GM12878 (cell line): ENCODE results near the gene FAM227A. TPM values are rescaled to one million over a fixed set of nuclear protein-coding genes. Genes with fewer than 3 reads are reported as not detected.

Experiments
- BHLHE40 ChIP-seq, 2 experiments: fragments of 450-650 bp in 1 of 2; IDR thresholded peaks; 2 replicates each; pipeline ENCODE4 v1.6.1; 2011 to 2017; ENCODE audit warnings: low read depth in 2 of 2, borderline replicate concordance in 1 of 2, improper control_type of control experiment in 1 of 2, low read length in 1 of 2, mild to moderate bottlenecking in 1 of 2
- CHD1 ChIP-seq: IDR thresholded peaks from 2 replicates; pipeline ENCODE4 v1.6.1; 2012; ENCODE audit warnings: low read depth, low read length, improper control_type of control experiment
- DPF2 ChIP-seq: fragments of 450-650 bp; IDR thresholded peaks from 2 replicates; pipeline ENCODE4 v1.6.1; 2017; ENCODE audit warnings: mild to moderate bottlenecking
- EED ChIP-seq: sonication (generic); IDR thresholded peaks from 2 replicates; pipeline ENCODE4 v1.6.1; 2016; ENCODE audit warnings: antibody characterized with exemption, low read depth
- HDAC2 ChIP-seq: fragments of 200-600 bp; sonication (generic); IDR thresholded peaks from 2 replicates; pipeline ENCODE4 v1.6.1; 2017
- HDGF ChIP-seq: fragments of 450-650 bp; IDR thresholded peaks from 2 replicates; pipeline ENCODE4 v1.6.1; 2016; ENCODE audit warnings: antibody characterized with exemption
- KLF5 ChIP-seq: fragments of 450-650 bp; IDR thresholded peaks from 2 replicates; pipeline ENCODE4 v1.6.1; 2014; ENCODE audit warnings: mild to moderate bottlenecking; ENCODE audit not compliant: partially characterized antibody
- LARP7 ChIP-seq: fragments of 450-650 bp; IDR thresholded peaks from 2 replicates; pipeline ENCODE4 v1.6.1; 2017; ENCODE audit warnings: mild to moderate bottlenecking
- NR2C1 ChIP-seq: fragments of 450-650 bp; IDR thresholded peaks from 2 replicates; pipeline ENCODE4 v1.6.1; 2017; ENCODE audit warnings: antibody characterized with exemption, mild to moderate bottlenecking, moderate library complexity
- PML ChIP-seq: IDR thresholded peaks from 2 replicates; pipeline ENCODE4 v1.6.1; 2012; ENCODE audit warnings: low read length, inconsistent platforms
- POU2F2 ChIP-seq: IDR thresholded peaks from 3 replicates; pipeline ENCODE4 v1.6.1; 2011; ENCODE audit warnings: low read depth, mild to moderate bottlenecking, low read length, borderline replicate concordance
- SREBF2 ChIP-seq: IDR thresholded peaks from 2 replicates; pipeline ENCODE4 v1.6.1; 2012; ENCODE audit warnings: mild to moderate bottlenecking, low read length
- SRF ChIP-seq, 2 experiments: IDR thresholded peaks; 2 replicates each; pipeline ENCODE4 v1.6.1; 2011; ENCODE audit warnings: low read depth in 2 of 2, low read length in 2 of 2, mild to moderate bottlenecking in 1 of 2, moderate library complexity in 1 of 2
- polyA plus RNA-seq, 11 experiments: library from polyadenylated mRNA; depleted of rRNA in 4 of 11; unstranded in 6 of 11; stranded (reverse) in 5 of 11; fragments of >200 nt; fragmentation: Nextera tagmentation in 4 of 11; fragmentation: Illumina TruSeq in 1 of 11; extraction: Ambion mirVana in 4 of 11; extraction: Trizol in 1 of 11; gene quantifications; 1 replicate in 1 of 11; 2 replicates in 10 of 11; pipeline versions ENCODE4 v1.2.1 to v1.2.3, GENCODE V29; 2011 to 2016; ENCODE audit warnings: inconsistent platforms in 2 of 11, missing spikeins in 2 of 11, low read depth in 1 of 11
- total RNA-seq, 4 experiments: library from RNA; depleted of rRNA in 3 of 4; stranded (reverse); fragments of >200 nt in 3 of 4; fragmentation: Illumina TruSeq in 1 of 4; extraction: Trizol in 1 of 4; gene quantifications; 2 replicates each; pipeline versions ENCODE4 v1.2.1 to v1.2.3, GENCODE V29; 2013 to 2021
- TF ChIP-seq, protein P1 (sequence below), 3 experiments: IDR thresholded peaks in 2 of 3; conservative IDR thresholded peaks in 1 of 3; 2 replicates each; pipeline ENCODE4 v1.5.1; 2011; ENCODE audit warnings: low read depth in 3 of 3, low read length in 3 of 3, mild to moderate bottlenecking in 3 of 3, control low read depth in 2 of 3, moderate library complexity in 2 of 3, inconsistent platforms in 1 of 3, mixed read lengths in 1 of 3; ENCODE audit not compliant: control insufficient read depth in 2 of 3, insufficient read depth in 1 of 3; ENCODE audit errors: extremely low read depth in 1 of 3
- TF ChIP-seq, protein P2 (sequence below): IDR thresholded peaks from 2 replicates; pipeline ENCODE4 v1.6.1; 2011; ENCODE audit warnings: borderline replicate concordance, low read depth, mild to moderate bottlenecking, moderate library complexity, low read length; ENCODE audit not compliant: insufficient read depth, poor library complexity, severe bottlenecking
- TF ChIP-seq, protein P3 (sequence below): IDR thresholded peaks from 2 replicates; pipeline ENCODE4 v1.6.1; 2012; ENCODE audit warnings: low read length, inconsistent platforms
- TF ChIP-seq, protein P4 (sequence below): fragments of 150-350 bp; IDR thresholded peaks from 2 replicates; pipeline ENCODE4 v1.6.1; 2016; ENCODE audit warnings: low read depth, low read length
- TF ChIP-seq, protein P5 (sequence below): IDR thresholded peaks from 2 replicates; pipeline ENCODE4 v1.6.1; 2012; ENCODE audit warnings: mild to moderate bottlenecking, low read depth, low read length

FAM227A gene
- total and polyA plus RNA-seq, 10 of the 15 experiments (the other 5 are each of a cell fraction or from before 2014, with no cell fraction given), result 0.02 to 0.59 (median 0.25) TPM

DNA sequence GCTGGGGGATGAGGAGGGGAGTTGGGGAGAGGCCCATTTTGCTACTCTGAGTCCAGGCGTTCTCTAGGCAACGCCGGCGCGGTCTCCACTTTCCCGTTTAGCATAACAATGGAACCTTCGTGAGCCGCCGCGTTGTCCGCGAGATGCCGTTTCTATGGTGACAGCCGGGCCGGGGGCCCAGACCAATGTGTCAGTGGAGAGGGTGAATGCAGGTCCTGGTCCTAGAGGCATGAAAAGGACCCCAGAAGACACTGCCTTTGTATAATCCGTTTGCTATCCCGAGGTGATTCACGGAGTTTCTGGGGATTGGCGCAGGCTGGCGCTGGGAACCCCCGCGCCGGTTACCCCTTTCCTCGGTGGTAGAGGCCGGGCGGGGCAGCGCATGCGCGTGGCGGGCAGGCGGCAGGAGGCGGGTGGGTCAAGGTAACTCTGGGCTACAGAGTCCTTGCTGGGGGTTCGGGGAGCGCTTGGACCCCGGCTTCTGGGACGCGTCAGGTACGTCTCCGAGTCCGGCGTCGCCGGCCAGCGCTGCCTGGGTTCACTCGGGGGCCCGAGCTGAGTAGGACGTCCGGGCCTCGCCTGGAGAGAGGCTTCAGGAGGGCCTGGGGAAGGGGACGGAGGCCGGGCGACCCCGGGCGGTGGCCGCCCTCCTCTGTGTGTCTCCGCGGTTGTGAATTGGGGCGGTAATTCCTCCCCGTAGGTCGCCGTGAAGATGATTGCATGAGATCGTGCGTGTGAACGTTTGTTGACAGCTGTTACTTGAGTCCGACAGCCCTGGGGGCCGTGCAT, at the start of gene FAM227A, which contains the start of gene CBY1 (continued):
- TF ChIP-seq, protein P1, sequence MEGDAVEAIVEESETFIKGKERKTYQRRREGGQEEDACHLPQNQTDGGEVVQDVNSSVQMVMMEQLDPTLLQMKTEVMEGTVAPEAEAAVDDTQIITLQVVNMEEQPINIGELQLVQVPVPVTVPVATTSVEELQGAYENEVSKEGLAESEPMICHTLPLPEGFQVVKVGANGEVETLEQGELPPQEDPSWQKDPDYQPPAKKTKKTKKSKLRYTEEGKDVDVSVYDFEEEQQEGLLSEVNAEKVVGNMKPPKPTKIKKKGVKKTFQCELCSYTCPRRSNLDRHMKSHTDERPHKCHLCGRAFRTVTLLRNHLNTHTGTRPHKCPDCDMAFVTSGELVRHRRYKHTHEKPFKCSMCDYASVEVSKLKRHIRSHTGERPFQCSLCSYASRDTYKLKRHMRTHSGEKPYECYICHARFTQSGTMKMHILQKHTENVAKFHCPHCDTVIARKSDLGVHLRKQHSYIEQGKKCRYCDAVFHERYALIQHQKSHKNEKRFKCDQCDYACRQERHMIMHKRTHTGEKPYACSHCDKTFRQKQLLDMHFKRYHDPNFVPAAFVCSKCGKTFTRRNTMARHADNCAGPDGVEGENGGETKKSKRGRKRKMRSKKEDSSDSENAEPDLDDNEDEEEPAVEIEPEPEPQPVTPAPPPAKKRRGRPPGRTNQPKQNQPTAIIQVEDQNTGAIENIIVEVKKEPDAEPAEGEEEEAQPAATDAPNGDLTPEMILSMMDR (IDR thresholded peaks at IDR 0.05 in 2 of 3, conservative IDR thresholded peaks at IDR 0.05 in 1 of 3; ENCODE audit: control insufficient read depth in 2 of 3, extremely low read depth in 1 of 3, insufficient read depth in 1 of 3, low read depth in 3 of 3, low read length in 3 of 3), result no peak
- TF ChIP-seq DPF2 (peak; percentile 16; the same call in 1 of the 2 replicates), PML (no peak), NR2C1 (no peak), LARP7 (peak; percentile 58; the same call in 1 of the 2 replicates), HDAC2 (no peak), HDGF (no peak), CHD1 (peak; percentile 99), POU2F2 (peak; percentile 64; the same call in 1 of the 3 replicates), EED (no peak), KLF5 (peak; percentile 99), BHLHE40 (IDR thresholded peaks at IDR 0.05; ENCODE audit: borderline replicate concordance in 1 of 2, low read depth in 2 of 2, low read length in 1 of 2) (peak; percentile 98 to 99), SREBF2 (no peak), SRF (IDR thresholded peaks at IDR 0.05; ENCODE audit: low read depth in 2 of 2, low read length in 2 of 2) (0 out of 4 replicates have a peak, but pooled peaks of 1 of the 2 experiments have one; percentile 10)
- TF ChIP-seq, protein P2, sequence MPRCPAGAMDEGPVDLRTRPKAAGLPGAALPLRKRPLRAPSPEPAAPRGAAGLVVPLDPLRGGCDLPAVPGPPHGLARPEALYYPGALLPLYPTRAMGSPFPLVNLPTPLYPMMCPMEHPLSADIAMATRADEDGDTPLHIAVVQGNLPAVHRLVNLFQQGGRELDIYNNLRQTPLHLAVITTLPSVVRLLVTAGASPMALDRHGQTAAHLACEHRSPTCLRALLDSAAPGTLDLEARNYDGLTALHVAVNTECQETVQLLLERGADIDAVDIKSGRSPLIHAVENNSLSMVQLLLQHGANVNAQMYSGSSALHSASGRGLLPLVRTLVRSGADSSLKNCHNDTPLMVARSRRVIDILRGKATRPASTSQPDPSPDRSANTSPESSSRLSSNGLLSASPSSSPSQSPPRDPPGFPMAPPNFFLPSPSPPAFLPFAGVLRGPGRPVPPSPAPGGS, result no peak
- TF ChIP-seq, protein P3, sequence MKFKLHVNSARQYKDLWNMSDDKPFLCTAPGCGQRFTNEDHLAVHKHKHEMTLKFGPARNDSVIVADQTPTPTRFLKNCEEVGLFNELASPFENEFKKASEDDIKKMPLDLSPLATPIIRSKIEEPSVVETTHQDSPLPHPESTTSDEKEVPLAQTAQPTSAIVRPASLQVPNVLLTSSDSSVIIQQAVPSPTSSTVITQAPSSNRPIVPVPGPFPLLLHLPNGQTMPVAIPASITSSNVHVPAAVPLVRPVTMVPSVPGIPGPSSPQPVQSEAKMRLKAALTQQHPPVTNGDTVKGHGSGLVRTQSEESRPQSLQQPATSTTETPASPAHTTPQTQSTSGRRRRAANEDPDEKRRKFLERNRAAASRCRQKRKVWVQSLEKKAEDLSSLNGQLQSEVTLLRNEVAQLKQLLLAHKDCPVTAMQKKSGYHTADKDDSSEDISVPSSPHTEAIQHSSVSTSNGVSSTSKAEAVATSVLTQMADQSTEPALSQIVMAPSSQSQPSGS, result no peak
- TF ChIP-seq, protein P4, sequence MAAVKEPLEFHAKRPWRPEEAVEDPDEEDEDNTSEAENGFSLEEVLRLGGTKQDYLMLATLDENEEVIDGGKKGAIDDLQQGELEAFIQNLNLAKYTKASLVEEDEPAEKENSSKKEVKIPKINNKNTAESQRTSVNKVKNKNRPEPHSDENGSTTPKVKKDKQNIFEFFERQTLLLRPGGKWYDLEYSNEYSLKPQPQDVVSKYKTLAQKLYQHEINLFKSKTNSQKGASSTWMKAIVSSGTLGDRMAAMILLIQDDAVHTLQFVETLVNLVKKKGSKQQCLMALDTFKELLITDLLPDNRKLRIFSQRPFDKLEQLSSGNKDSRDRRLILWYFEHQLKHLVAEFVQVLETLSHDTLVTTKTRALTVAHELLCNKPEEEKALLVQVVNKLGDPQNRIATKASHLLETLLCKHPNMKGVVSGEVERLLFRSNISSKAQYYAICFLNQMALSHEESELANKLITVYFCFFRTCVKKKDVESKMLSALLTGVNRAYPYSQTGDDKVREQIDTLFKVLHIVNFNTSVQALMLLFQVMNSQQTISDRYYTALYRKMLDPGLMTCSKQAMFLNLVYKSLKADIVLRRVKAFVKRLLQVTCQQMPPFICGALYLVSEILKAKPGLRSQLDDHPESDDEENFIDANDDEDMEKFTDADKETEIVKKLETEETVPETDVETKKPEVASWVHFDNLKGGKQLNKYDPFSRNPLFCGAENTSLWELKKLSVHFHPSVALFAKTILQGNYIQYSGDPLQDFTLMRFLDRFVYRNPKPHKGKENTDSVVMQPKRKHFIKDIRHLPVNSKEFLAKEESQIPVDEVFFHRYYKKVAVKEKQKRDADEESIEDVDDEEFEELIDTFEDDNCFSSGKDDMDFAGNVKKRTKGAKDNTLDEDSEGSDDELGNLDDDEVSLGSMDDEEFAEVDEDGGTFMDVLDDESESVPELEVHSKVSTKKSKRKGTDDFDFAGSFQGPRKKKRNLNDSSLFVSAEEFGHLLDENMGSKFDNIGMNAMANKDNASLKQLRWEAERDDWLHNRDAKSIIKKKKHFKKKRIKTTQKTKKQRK, result no peak
- TF ChIP-seq, protein P5, sequence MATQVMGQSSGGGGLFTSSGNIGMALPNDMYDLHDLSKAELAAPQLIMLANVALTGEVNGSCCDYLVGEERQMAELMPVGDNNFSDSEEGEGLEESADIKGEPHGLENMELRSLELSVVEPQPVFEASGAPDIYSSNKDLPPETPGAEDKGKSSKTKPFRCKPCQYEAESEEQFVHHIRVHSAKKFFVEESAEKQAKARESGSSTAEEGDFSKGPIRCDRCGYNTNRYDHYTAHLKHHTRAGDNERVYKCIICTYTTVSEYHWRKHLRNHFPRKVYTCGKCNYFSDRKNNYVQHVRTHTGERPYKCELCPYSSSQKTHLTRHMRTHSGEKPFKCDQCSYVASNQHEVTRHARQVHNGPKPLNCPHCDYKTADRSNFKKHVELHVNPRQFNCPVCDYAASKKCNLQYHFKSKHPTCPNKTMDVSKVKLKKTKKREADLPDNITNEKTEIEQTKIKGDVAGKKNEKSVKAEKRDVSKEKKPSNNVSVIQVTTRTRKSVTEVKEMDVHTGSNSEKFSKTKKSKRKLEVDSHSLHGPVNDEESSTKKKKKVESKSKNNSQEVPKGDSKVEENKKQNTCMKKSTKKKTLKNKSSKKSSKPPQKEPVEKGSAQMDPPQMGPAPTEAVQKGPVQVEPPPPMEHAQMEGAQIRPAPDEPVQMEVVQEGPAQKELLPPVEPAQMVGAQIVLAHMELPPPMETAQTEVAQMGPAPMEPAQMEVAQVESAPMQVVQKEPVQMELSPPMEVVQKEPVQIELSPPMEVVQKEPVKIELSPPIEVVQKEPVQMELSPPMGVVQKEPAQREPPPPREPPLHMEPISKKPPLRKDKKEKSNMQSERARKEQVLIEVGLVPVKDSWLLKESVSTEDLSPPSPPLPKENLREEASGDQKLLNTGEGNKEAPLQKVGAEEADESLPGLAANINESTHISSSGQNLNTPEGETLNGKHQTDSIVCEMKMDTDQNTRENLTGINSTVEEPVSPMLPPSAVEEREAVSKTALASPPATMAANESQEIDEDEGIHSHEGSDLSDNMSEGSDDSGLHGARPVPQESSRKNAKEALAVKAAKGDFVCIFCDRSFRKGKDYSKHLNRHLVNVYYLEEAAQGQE, result no peak
